ENCODE measurements around the gene GDI1.

DNA sequence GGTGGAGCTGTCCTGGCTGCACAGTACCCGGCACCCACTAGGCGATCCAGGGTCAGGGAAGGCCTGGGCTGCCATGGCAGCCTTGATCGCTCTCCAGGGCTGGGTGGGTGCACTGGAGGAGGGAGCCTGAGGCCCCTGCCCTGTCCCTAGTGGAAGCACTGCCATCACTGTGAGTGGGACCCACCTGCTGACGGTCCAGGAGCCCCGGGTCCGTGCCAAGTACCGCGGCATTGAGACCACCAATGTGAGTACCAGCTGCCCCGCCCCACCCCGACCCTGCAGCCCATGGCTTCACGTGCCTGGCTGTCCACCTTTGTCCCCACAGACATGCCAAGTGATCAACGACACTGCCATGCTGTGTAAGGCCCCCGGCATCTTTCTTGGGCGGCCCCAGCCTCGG, 30.0 kb downstream of the GDI1 start:
- TF ChIP-seq POLR2A (IDR thresholded peaks at IDR 0.05; ENCODE audit: low read length) (no peak), GATA1 (IDR thresholded peaks at IDR 0.05; ENCODE audit: low read depth, low read length) (no peak)
